Fibroblast of skin of left biceps (primary cell): ENCODE results near the gene IL17D.
"Not testable (repeated sequence)": the region's sequence is repeated elsewhere in the genome, so short reads cannot be mapped to it uniquely, and the experiment has no call there.

Source experiments
- DNase-seq, 2 experiments: peaks; one replicate each; pipeline ENCODE4 v3.0.0-alpha.2; 2013; ENCODE audit warnings: low read depth in 2 of 2

The IL17D gene, protein sequence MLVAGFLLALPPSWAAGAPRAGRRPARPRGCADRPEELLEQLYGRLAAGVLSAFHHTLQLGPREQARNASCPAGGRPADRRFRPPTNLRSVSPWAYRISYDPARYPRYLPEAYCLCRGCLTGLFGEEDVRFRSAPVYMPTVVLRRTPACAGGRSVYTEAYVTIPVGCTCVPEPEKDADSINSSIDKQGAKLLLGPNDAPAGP

DNA sequence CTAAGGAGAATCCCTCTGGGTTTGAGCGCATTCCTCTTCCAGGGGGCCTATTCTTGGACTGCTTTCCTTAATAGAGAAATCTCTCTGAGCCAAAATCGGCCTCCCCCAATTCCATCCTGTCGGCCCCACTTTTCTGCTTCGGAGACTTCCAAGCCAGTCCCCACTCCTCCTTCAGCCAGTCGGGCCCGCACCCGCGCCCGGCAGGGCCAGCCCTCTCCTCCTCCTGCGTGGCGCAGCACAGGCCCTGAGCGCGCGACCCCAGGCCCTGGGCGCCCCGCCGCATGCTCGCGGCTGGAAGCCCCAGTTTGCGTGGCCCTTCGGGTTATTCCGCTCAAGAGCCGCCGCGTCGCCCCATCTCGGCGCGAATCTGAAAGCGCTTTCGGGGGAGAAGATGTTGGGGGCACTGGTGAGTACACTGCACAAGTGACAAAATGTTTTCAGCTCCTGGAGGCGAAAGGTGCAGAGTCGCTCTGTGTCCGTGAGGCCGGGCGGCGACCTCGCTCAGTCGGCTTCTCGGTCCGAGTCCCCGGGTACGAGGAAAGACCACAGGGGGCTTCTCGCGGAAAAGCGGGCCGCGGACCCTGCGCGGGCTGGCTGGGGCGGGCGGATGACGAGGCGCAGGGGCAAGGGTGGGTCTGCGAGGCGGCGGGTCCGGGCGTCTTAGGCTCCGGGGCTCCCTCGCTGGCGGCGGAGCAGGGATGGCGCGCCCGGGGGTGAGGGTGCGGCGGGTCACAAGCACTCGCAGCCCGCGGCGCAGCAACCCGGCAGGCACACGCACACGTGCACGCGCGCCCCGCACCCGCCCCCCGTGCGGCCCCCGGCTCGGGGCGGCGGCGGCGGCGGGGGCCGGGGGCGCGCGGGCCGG is at the start of gene IL17D:
Gene IL17D (plus strand): TSS at position 785 of the 865 bp plus-strand sequence. CDS start 303 bp downstream, outside the sequence.
- no peak for DNase-seq

DNA sequence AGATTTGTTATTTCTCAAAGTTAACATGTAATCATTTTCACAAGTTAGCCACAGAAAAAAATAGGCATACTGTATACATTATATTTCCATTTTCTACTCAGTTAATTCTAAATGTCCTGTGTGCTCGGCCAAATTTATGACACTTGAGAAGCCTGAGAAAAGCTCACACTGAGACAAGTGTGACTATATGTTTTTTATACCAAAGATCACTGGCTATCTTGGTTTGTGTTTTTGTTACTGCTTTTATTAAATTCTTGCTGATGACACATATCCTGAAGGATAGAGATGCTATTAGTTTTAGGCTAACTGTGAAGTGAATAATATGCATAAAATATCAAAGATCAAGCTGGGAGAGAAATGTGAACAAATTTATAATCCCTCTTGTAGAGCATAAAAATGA is 49.3 kb upstream of the IL17D start:
- no peak for DNase-seq

DNA sequence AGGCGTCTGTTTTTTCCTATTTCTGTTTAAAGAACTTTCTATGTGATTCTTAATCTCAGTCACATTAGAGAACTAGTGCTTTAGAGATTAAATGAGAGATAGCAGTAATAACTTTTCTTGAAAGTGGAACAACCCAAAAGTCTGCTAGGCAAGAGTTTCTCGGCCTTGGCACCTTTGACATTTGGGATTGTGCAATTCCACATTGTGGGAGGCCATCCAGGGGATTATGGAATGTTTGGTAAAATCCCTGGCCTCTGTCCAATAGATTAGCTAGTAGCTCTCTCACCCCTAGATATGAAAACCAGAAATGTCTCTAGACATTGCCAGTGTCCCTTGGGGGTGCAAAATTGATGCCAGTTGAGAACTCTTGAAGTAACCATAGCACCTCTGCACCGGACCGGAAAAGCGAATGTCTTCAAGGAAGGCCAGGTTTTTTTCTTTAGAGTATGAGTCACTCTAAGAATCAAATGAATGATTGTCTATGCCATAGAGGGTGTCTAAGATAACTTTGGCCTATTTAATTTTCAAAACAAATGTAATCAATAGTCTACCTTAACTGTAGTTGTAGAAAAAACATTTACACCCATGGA is 45.0 kb upstream of the IL17D start:
- no peak for DNase-seq

DNA sequence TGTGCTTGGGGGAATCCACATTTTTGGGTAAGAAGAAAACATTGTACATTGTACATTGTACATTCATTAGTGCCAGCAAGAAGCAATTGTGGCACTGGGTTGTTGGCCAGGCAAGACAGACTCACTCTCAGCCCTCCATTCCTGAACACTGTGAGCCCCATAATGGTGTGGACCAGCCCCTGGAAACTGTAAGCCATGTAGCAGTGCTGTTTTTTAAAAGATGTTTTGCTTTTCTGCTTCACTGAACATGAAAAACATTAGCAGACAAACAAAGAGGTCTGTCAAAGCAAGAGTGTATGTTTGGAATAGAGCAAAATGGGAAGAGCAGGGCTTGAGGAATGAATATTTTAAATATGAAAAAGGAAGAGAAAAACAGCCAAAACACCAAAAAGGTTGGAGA is 39.1 kb upstream of the IL17D start:
- DNase-seq, result no peak

DNA sequence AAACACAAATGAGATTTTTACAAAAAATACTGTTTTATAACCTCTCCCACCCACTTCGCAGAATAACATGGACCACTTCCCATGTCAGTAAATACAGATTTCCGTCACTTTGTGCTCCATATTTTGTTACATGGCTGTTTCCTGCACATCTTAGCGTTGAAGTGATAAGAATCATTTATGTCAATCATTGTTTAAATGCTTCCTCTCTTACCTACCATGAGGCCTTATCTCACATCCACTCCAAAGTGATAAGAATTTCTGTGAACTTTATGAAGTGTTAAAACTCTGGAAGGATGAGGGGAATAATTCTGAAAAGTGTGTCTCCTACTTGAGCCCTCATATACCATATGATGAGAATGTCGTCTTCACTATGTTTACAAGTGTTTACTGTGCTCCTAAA is 36.6 kb upstream of the IL17D start:
- DNase-seq, result no peak

DNA sequence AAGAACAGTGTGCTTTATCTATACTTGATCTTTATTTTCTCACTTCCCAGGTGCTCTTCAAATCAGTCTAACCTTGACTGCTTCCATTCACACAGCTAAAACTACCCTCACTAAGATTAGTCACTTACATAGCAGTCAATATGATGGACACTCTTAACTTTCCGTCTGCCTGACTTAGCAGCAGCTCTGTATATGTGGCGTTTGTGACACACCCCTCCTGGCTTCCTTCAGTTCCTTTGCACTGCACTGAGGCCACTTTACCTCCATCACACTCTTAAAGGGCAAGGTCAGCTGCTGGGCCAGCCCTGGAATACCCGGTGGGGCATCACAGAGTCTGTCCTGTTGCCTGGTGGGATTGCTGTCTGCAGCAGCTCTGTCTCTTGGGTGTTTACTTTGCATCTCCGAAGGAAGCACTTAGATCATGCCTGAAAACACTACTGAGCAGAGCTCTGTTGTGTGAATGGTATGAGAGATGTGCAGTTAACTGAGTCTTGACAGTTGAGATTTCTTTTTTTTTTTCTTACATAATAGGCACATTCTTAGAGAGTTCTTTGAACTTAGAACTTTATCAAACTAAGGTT is 35.6 kb upstream of the IL17D start:
- DNase-seq, result no peak

DNA sequence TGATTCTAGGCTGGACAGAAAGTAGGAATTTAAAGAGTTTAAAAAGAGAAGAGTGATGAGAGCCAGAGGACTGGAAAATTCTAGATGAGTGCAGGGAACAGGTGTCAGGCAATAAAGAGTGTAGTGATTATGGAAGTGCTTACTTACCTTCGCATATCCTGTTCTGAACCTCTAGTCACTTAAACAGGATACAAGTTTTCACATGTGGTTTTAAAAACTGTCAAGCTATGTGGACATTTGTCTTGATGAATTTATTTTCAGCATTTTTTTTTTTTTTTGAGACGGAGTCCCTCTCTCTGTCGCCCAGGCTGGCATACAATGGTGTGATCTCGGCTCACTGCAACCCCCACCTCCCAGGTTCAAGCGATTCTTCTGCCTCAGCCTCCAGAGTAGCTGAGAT is 34.3 kb upstream of the IL17D start:
- no peak for DNase-seq

DNA sequence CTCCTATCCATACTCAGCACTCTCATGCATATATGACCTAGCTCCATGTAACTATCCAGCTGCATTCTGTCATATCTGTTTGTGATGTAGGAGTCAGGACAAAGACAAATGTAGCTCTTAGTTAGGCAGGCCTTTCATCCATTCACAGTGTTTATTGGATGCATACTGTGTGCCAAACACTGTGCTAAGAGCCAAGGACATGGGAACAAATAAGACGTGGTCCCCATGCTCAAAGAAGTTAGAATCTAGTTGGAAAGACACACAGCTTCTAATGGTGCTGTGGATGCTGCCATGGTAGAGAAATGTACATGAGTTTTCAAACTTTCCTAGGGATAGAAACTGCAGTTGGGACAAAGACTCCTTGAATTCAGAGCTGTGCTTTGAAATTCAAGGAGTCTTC is 31.7 kb upstream of the IL17D start:
- no peak for DNase-seq

DNA sequence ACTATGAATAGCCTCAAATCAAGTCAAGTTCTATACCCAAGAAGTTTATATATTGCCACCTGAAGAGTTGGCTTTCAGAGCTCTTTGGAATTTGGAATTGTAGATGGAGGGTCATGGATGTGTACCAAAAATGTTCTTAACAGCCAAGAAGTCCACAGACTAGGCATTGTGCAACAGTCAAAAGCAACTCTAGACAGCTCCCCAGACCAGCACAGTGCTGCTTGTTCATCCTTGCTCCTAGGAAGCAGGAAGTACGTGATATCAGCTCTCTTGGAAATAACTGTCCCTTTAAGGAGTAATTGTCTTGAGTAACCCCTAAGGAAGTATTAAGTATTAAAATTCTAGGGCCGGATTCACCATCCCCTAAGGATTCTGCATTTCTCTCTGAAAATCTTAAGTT is 30.7 kb upstream of the IL17D start:
- no peak for DNase-seq

DNA sequence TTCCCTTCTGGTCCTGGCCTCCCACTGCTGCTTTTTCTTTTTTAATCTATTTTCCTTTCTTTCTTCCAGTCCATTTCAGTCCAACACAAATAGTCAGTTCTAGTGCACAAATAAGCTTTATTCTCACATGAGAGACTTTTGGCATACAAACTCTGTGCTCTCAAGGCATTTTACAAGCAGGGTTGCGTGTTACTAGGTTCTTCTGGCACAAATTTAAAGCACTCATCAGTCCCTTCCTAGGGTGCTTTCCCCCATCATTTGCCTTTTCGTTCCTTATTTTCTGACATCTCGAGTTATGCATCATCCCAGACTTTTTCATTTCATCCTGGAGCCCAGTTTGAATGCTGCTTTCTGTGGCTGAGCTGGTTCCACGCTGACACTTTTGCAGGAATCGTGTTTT is 29.8 kb upstream of the IL17D start:
- DNase-seq, result no peak

DNA sequence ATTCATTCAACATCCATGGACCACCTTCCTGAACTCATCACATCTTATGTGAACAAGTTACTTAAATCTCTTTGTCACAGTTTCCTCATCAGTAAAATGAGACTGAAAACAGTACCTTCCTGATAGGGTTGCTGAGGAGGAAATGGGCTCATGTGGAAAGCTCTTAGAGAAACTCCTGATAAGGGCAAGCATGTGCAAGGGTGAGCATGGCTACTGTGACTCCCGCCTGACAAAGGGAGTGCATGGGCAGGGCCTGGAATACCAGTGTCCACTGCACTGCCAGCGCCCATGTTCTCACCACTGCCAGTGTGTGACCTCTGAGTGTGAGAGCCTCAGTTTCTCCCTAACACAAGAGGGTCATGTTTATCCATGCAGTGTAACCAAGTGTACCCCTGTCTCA is 27.3 kb upstream of the IL17D start:
- no peak for DNase-seq

DNA sequence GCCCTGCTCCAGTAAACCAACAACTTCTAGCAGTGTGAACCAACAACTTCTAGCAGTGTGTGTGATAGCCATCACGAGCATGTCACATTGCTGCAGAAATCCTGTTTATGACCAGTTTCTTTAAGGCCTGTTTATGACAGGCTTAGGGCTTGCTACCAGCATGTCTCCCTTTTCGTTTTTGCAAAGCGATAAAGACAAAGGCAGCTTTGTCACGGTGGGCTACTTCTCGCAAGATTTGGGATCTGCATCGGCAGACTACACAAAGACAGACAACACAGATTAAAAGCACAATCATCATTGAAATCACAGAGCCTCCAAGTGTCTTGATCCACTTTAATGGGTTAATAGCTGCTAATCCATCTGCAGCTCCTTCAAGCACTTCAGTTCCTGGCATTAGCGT is 24.9 kb upstream of the IL17D start:
- DNase-seq, result not testable (repeated sequence)

DNA sequence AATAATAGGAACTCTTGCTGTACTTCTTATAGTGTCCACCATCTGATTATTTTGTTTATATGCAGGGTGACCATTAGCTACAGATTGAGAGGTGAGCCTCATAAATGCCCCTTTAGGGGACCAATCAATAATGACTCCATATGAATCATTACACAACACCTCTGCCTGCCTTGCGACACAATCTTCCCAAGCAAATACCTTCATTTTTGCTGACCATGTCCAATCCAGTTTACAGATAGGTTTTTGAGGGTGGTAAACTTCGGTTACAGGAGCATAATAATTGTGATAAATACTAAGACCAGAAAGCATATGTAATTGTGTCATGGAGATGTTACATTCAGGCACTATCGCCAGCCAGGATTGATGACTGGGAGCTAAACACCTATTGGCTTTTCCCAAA is 23.6 kb upstream of the IL17D start:
- DNase-seq, result no peak

DNA sequence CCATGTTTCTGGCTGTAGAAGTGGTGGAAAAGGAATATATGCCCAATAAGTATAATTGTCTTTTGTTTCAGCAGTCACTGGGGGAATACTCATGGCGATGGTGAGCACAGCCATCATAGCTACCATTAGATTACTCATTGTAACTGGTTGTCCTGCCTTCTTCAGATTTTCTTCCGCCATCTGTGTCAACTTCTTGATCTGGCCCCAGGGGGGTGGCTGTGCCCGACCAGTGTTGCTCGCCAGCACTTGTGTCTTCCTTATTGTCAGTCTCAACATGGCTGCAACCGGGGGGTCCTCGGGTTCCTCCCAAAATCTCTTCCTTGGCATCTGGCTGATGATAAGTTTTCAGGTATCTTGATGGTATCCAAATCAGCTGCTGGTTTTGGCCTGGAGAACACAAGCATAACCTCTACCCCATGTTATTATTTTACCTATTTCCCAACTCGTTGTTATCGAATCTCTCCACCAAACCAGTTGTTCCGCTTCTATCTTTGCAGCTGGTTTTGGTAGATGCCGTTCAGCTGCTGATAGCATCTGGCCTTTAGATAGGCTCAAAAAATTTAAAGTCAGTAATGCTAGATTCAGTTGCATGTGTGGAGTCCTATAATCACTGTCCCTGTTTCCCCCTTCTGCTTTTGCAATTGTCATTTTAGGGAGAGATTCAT is 23.0 kb upstream of the IL17D start:
- no peak for DNase-seq

DNA sequence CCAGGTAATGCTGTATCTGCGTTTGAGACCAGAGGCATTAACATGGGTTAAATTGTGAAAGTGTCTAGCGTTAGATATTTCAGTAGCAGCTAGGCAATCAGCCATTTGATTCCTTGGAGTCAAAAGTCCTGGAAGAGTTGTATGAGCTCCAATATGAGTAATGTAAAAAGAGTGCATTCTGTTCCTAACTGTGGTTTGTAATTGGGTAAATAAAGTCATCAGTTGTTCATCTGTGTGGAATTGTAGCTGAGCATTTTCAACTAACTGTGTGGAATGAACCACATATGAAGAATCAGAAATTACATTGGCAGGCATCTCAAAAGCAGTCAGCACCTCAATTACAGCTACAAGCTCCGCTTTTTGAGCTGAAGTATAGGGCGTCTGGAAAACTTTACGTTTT is 22.0 kb upstream of the IL17D start:
- DNase-seq, result peak; percentile 82 to 85

DNA sequence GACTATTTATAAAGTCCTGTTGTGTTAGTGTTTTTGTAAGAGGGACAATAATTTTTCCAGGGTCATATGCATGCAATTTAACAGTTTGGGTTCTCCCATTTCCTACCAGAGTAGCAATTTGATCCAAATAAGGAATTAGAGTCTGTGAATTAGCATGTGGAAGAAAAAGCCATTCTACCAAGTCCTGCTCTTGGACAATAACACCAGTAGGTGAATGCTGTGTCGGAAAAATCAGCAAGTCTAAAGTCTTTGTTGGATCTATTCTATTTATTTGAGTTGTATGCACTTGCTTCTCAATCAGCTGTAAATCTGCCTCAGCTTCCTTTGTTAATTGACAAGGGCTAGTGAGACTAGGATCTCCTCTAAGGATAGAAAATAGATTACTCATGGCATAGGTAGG is 21.4 kb upstream of the IL17D start:
- DNase-seq, result no peak

DNA sequence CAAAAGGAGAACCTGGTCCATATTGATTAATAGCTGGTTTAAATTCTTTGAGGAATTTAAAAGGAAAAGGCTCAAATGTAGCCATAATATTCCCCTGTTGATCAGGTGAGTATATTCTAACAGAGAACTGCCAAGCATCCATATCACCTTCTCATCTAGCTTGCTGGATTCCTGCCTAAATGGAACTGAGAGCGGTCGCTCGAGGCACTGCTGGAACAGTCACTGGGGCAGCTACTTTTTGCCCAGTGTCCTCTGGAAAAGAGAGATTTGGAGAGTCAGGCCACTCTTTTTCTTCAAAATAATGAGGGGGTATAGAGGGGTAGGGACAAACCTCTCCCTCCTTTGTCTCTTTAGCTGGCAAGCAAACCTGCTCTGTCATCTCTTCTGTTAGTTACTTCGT is 19.5 kb upstream of the IL17D start:
- DNase-seq, result no peak

DNA sequence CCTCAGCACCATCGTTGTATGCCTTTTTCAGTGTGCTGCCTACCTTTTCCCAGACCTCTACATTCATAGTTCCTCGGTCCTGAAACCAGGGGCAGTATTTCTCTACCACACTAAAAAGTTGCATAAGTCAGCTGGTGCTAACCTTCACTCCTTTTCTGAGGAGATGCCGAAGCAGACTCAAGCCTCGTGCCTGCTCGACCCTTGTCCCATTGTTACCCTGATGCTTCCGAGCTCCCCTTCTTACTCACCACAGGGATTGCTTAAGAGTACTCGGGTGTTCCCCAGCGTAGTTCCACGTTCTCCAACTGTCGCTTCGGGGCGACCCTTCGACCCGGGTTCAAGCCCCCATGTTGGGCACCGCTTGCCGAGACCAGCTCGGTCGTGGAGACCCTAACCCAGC is 19.0 kb upstream of the IL17D start:
- no peak for DNase-seq

DNA sequence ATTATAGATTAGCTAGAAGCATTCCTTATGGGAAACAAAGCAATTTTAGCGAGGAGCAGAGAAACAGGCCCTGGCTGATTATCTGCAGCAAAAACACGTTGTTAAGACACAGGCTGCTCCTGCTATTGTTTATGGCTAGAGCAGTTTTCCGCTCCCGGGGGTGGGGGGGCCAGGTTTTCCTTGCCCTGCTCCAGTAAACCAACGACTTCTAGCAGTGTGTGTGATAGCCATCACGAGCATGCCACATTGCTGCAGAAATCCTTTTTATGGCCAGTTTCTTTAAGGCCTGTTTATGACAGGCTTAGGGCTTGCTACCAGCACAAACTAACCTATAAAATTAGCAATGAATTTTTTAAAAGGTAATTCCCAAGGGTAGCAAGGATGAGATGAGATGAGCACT is 18.4 kb upstream of the IL17D start:
- DNase-seq, result no peak

DNA sequence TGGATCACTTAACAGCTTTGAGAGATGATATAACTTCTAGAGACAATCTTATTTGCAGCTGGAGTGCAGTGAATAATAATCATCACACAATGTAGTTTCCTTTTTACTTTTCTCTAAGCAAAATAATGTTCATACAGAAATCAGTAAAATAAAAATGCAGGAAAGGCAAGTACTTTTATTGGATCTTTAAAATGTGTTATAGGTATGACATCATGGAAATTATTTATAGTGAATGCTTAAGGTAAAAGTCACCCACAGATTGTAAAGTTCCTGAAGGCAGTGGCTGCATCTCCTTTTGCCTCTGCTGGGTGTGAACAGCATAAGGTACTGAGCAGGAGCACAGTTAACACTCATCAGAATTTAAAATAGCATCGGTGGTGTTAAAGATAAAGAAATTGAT is 17.3 kb upstream of the IL17D start:
- DNase-seq, result no peak

DNA sequence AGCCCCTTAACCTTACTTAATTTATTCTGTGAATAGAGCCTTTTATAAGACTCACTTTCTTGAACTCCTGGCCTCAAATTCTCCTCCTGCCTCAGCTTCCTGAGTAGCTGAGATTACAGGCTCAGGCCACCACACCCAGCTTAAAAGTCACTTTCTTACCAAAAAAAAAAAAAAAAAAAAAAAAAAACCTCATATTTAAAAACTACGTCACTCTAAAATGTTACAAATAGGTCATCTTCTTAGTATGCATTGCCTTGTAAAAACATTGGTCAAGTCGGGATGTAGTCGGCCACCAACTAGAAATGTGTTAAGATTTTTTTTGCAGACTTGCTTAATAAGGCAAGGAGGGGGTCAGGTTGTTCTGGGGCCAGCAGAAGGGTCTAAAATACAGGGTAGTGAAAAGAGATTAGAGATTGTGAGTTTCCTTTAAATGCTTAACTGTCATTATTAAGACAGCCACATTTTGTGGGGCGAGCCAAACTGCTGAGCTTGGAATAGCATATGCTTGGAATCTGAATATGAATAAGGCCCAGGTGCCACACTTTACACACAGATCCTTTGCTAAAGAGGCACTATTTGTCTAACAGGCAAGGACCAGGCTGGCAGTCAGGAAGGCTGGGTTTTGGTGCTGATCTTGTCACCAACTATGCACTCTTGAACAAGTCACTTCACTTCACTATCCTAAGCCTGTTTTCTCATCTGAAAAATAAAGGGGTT is 16.5 kb upstream of the IL17D start:
- no peak for DNase-seq

DNA sequence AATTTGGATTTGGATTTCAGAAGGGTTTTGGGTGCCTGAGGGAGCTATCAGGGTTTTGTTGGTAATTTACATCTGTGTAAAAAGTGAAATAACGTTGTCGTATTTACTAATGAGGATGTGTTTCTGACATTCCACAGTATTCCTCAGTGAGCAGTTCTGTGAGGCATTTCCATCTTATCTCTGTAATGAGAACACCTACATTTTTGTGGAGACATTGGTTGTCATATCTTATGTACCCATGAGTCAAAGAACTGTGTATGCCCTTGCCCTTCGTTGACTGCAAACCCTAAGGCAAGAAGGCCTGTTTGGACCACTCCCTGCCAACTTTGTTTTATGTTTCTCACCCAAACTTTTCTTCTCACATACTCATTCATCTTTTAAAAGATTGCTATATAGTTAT is 14.2 kb upstream of the IL17D start:
- DNase-seq, result no peak
